Left cardiac atrium (tissue), 4 donors: ENCODE measurements around the gene LTA4H. TPM values are rescaled to one million over a fixed set of nuclear protein-coding genes. Genes with fewer than 3 reads are reported as not detected.

Source experiments
- ATAC-seq, 2 donors: fragments of 200-7000 bp; cut with Tn5 transposase; one replicate each; pipeline ENCODE4 v1.9.1; 2020; ENCODE audit warnings: mild to moderate bottlenecking in 2 of 2, moderate library complexity in 2 of 2
- DNase-seq: peaks from one replicate; pipeline ENCODE4 v3.0.0-alpha.2; 2020
- intact Hi-C, 2 donors: fragments of 100-400 bp; cut with DNase I; formaldehyde crosslinking; loops; one replicate each; pipeline versions ENCODE4 v1.14.1 to v1.15.1; 2022 to 2023
- total RNA-seq, 2 donors: library from RNA; stranded (reverse); fragmentation: NEBNext Ultra II Directional; extraction: Animal tissue kit (Norgen Biotek cat#: 25700); gene quantifications; one replicate each; pipeline ENCODE4 v1.2.1, GENCODE V29; 2021
- donor health status: DM: no; HTN: yes; CAD: no.
- donor health status: DM: no; HTN: yes; CAD: no; lungs with severe emphysema.
- donor health status: DM: yes; HTN: yes; CAD: no.
- donor health status: Dilated cardiomyopathy.

Gene LTA4H
- total RNA-seq, 2 donors from 2014 or later, result 35.3 to 40.3 TPM

DNA sequence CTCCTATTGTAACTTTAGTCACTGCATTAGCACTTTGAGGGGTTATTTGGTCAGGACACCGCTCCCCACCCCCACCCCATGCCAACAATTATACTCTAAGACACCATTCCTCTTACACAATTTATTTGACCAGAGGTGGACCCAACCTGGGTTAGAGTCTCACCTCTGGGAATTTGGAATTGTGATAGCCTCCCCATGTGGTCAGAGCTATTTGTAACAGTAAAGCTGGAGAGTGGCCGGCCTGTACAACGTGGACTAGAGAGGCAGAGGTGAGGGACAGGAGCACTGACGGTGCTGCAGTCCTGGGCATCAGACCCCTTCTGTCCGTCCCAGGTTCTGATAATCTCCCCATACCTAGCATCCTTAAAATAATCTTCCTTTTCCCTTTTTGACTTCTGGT, 35.9 kb downstream of the LTA4H start:
- intact Hi-C loops, result loop anchor here (2.0 to 5.0 kb wide), 3 partner anchors 81 to 417 kb away; no protein-coding TSS in a partner anchor
- no peak for DNase-seq
- no peak for ATAC-seq

DNA sequence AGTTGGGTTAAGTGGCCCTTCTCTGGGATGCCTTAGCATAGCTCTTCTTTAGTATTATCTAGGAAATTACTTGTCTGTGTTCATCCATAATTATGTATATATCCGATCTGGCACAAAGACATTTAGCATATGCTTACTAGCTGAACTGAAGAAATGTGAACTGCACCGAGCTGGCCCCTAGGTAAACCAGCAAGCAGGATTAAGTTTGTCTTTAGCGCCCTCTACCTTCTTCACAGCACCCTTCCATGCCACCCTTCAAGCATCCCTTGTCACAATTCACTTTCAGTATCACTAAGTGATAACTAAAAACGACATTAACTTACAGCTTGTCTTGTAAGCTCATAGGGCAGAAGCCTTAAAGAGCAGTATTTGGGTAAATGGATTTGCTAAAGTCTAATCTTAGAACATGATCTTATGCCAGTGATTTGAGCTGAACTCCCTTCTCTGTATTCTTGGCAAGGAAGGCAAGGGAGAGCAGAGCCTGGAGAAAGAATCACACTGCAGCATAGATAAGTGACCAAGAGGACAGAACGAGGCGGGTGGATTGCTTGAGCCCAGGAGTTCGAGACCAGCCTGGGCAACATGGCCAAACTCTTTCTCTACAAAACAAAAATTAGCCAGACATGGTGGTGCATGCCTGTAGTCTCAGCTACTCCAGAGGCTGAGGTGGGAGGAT, 36.6 kb downstream of the LTA4H start:
- DNase-seq (no peak), ATAC-seq (peak; percentile 89 to 92)
- intact Hi-C loops, result loop anchor here (2.0 to 5.0 kb wide), 3 partner anchors 80 to 416 kb away; no protein-coding TSS in a partner anchor

DNA sequence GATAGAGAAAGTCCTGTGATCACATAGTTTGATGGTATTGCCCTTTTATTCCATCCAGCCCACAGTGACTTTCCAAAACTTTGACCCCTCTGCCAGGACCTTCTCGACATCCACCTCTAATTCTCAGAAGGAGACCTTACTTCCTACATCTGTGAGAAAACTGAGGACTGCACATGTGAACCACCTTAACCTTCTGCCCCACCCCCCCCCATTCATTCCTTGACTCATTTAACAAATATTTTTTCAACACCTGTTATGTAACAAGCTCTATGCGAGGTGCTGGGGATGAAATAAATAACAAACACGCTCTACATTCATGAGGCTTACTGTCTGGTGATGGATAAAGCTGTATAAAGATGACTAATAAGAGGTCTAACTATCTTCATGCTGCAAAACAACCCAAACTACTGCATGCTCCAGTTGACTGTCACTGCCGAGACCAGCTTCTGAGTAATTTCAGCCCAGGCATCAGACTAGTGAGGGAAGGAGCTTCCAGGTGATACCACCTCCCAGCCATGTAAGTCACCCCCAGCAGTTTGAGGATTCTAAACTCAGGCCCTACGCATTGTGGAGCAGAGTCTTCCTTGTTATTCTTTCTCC, 37.4 kb downstream of the LTA4H start:
- ATAC-seq (no peak), DNase-seq (no peak)
- intact Hi-C loops, result loop anchor here (2.0 to 5.0 kb wide), 3 partner anchors 79 to 416 kb away; no protein-coding TSS in a partner anchor

DNA sequence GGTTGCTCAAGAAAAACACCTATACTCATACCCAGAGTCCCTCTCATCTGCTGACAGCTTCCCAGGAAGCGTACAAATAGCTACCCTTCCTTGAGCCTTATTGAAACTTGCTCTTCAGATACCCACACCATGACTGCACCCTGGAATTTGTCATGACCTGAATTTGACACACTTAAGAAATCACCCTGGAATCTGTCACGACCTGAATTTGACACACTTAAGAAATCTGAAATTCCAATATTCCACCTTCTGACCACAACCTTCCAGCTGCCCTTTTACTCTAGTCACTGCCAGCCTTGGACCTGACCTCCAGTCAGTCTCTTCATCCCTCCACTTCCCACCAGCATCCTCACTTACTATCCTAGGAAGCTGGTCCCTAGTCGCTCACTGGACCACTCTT, 38.1 kb downstream of the LTA4H start:
- ATAC-seq, result no peak
- intact Hi-C loops, result loop anchor here (5.0 kb wide), 2 partner anchors 80 to 415 kb away; no protein-coding TSS in a partner anchor
- DNase-seq, result no peak

DNA sequence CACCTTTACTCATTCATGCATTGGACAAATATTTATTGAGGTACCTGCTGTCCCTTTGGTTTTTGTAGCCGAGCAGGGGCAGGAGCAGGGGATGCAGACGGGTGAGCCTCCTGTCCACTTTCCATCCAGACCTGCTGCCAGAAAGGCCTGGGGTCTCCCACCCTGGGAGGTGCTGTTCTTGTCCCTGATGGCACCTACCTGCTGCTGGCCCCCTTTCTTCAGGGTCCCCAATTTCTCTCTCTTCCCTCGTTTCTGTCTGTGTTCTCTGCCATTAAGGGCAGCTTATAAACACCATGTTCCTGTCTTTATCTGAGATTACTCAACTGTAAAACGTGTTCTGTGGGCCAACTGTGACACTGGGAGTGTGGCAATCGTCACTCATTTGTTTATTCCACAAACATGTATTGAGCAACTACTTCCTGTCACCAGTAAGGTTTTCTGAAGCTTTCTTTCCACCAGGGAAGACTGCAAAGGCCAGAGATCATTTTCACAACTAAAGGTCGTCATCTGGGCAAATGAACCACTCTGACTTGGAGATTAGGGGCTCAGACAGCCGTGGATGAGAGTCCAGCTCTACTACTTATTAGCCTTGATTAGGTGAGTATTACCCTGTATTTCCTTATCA, 39.2 kb downstream of the LTA4H start, which contains the start of gene HAL:
HAL (minus strand) TSS at position 311 of the 625 bp plus-strand sequence. CDS start 434 bp downstream, outside the sequence.
- intact Hi-C loops, result loop anchor here (5.0 kb wide), 2 partner anchors 79 to 414 kb away; no protein-coding TSS in a partner anchor
- ATAC-seq (peak in 1 of 2 donors; percentile 49), DNase-seq (peak; percentile 40)

- ATAC-seq (no peak), DNase-seq (no peak)
- intact Hi-C loops, result loop anchor here (5.0 kb wide), 2 partner anchors 78 to 413 kb away; no protein-coding TSS in a partner anchor
These were observed 40.0 kb downstream of the LTA4H start for GRCh38 chr12:95995238-95996031.

DNA sequence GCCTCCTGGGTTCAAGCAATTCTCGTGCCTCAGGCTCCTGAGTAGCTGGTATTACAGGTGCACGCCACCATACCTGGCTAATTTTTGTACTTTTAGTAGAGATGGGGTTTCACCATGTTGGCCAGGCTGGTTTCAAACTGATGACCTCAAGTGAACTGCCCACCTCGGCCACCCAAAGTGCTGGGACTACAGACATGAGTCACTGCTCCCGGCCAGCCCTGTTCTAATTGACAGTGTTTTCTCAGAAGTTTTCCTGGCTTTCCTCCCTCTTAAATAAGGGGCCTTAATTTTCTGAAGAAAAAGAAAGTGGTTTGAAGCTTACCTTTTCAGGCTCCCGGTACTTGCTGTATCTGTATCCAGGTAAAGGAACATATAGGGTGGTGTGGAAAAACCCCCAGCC, 40.9 kb downstream of the LTA4H start:
- DNase-seq (no peak), ATAC-seq (no peak)
- intact Hi-C loops, result loop anchor here in 1 of 2 donors (5.0 kb wide), 1 partner anchor 167 kb away; no protein-coding TSS in a partner anchor

GRCh38 chr12:95993907-95994306, 41.5 kb downstream of the LTA4H start:
- intact Hi-C loops, result loop anchor here in 1 of 2 donors (5.0 kb wide), 1 partner anchor 167 kb away; no protein-coding TSS in a partner anchor
- no peak for ATAC-seq
- DNase-seq, result no peak

GRCh38 chr12:95990136-95990535, 45.3 kb downstream of the LTA4H start:
- intact Hi-C loops, result loop anchor here in 1 of 2 donors (5.0 kb wide), 1 partner anchor 163 kb away; no protein-coding TSS in a partner anchor
- ATAC-seq, result no peak

DNA sequence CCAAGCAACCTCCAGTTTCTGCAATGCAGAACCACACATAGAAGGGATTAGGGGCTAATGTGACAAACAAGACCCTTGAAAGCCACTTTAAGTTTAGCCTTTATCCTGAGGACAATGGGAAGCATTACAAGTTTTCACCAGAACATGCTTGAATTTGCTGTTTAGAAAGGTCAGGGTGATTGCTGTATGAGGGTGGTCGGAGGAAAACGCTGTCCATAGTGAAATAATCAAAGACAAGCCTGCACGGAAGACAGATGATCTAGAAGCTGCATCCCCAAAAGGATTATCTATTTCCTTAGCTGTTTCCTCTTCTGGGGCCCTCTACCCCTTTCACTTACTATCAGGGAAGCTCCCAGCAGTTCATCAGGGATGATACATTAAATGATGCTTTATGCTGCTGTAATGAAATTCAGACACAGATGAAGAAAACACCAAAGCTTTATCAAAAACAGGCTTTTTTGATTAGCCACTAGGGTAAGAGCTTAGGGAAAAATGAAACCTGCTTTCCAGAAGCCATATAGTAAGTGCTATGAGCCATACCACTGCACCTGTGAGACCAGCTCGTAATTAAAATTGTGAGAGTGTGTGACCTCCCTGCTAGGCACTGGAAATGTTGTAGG, 45.8 kb downstream of the LTA4H start:
- ATAC-seq (no peak), DNase-seq (no peak)
- intact Hi-C loops, result loop anchor here in 1 of 2 donors (5.0 kb wide), 1 partner anchor 162 kb away; no protein-coding TSS in a partner anchor

More at GRCh38 chr12:95990136-95990535, 45.3 kb downstream of the LTA4H start:
- DNase-seq, result no peak

DNA sequence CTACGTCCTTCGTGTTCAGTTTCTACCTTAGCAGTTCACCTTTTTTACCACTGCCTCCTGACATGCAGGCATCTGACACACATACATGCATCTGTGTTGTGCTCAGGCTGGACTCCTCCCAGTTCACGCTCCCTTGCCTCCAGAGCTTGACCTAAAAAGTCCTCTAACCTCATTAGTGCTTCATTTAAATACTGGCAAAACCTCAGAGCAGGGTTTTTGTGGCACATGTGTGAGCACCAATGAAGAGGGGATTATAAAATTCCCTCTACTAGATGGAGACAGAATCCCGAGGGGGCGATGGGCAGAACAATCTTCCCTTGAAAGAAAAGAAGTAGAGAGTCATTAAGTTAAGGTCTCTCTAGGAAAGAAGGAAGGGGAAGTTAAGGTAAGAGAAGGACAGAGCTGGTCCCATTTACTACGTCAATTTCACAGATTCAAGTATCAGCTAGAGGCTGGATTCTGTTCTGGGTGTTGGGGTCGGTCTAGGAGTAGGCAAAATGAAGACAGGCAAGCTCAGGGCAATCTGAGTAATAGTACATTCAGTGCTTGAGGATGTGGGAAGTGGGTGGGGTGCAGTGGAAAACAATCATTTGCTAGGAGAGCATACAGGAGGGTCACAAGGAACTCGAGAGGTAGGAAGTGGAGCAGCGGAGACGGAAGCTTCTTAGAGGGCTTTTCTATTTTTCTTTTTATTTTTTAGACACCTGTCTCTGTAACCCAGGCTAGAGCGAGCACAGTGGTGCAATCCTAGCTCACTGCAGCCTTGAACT, 46.7 kb downstream of the LTA4H start:
- intact Hi-C loops, result no loop called here
- DNase-seq (no peak), ATAC-seq (no peak)

- ATAC-seq (no peak), DNase-seq (no peak)
- intact Hi-C loops, result no loop called here
These were observed 48.5 kb downstream of the LTA4H start for GRCh38 chr12:95986635-95987570.

DNA sequence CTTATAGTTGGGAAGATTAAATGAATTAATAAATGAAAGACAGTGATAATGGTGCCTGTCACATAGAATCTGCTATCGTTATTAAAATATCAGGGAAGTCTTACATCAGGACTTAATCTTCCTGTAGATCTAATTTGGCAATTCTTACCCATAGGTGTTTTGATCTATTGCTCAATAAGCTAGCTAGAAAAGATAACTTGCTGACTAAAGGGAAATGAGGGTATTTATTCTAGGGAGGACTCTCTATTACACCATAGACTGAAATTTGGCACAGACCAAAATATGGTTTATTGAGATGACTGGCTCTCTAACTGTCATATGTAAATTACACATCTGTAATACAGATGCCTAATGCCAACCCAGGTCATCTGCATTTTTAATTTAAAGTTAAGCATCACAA, 50.7 kb downstream of the LTA4H start:
- DNase-seq (no peak), ATAC-seq (no peak)
- intact Hi-C loops, result no loop called here

- intact Hi-C loops, result no loop called here
- no peak for DNase-seq
- ATAC-seq, result no peak
These were observed 52.8 kb downstream of the LTA4H start for GRCh38 chr12:95982602-95983001.

DNA sequence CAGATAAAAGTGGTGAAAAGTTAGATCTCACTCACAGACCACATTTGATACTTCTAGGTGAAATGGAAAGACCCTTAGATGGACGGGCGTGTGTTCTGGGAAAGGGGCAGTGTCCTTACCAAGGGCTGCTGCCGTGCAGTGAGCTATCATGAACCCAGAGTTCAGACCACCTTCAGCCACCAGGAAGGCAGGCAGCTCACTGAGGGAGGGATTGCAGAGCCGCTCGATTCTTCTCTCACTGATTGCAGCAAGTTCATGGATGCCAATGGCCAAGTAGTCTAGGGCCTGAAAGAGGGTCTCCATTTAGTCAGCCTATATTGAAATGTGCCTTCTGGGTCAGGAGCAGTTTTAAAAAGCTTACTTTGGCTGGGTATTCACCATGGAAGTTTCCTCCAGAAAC, 55.0 kb downstream of the LTA4H start:
- no peak for ATAC-seq
- no peak for DNase-seq
- intact Hi-C loops, result no loop called here

DNA sequence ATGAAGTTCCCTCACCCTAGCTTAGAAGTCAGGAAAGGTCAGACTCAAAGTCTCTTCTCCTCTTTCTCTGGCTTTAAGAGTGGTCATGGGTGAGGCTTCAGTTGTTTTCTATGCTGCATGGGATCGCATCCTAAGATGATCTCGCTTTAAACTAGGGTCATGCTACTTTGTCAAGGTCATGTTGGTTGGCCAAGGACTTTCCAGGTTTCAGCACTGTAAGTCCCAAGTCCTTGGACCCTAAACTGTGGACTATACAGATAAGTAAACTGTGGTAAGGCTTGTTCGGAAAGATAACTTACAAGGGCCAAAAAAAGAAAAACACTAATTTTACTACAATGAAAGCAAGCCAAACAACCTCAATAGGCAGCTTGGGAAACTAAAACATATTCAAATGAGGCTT, 56.6 kb downstream of the LTA4H start:
- DNase-seq, result no peak
- intact Hi-C loops, result no loop called here
- ATAC-seq, result no peak

- intact Hi-C loops, result no loop called here
- ATAC-seq (no peak), DNase-seq (no peak)
These were observed 57.0 kb downstream of the LTA4H start for GRCh38 chr12:95978351-95978750.
